H1 (cell line): ENCODE data around the gene RAD51B. TPM values are rescaled to one million over a fixed set of nuclear protein-coding genes. Genes with fewer than 3 reads are reported as not detected.

Experiments used
- CTCF ChIA-PET: fragments of 300-600 bp; sonication (Branson Sonifier 250); formaldehyde crosslinking; loops from one replicate; lab custom pipeline; 2021; ENCODE audit not compliant: partially characterized antibody; lab: Charles Lee
- POLR2A ChIA-PET: fragments of 300-600 bp; sonication (Branson Sonifier 250); formaldehyde crosslinking; loops from one replicate; lab custom pipeline; 2021; ENCODE audit warnings: inconsistent platforms; ENCODE audit not compliant: partially characterized antibody; lab: Charles Lee
- DNase-seq, 2 experiments: peaks; one replicate each; pipeline versions ENCODE4 v3.0.0 to v3.0.0-alpha.2; 2010 to 2022; ENCODE audit warnings: low spot score in 2 of 2, low read depth in 1 of 2, mixed read lengths in 1 of 2
- FAIRE-seq: peaks from 2 replicates; lab custom pipeline; 2011; peaks lifted over from hg19 to GRCh38; lab: Jason Lieb, UNC
- H2AFZ ChIP-seq: 2 replicates; pipeline ENCODE4 v1.8.1; 2012; ENCODE audit warnings: low read length, inconsistent platforms
- H2AK5ac ChIP-seq: 2 replicates; pipeline ENCODE4 v1.6.1; 2013; ENCODE audit warnings: low read depth, low read length
- H2BK120ac ChIP-seq: replicated peaks from 2 replicates; pipeline ENCODE3; 2013; ENCODE audit warnings: low read depth, low read length, inconsistent platforms
- H2BK12ac ChIP-seq: 2 replicates; pipeline ENCODE4 v1.6.1; 2013; ENCODE audit warnings: low read depth, low read length
- H2BK15ac ChIP-seq: 2 replicates; pipeline ENCODE4 v1.6.1; 2013; ENCODE audit warnings: low read length
- H2BK20ac ChIP-seq: 2 replicates; pipeline ENCODE4 v1.6.1; 2013; ENCODE audit warnings: low read length
- H2BK5ac ChIP-seq: 2 replicates; pipeline ENCODE4 v1.6.1; 2013; ENCODE audit warnings: low read depth, low read length
- H3K14ac ChIP-seq: 2 replicates; pipeline ENCODE4 v1.6.1; 2013; ENCODE audit warnings: inconsistent platforms; ENCODE audit not compliant: insufficient read length
- H3K18ac ChIP-seq: 2 replicates; pipeline ENCODE4 v1.6.1; 2013; ENCODE audit warnings: low read length; ENCODE audit errors: extremely low read depth
- H3K23ac ChIP-seq: 2 replicates; pipeline ENCODE4 v1.6.1; 2013; ENCODE audit warnings: inconsistent platforms; ENCODE audit not compliant: insufficient read length
- H3K23me2 ChIP-seq: 2 replicates; pipeline ENCODE4 v1.6.1; 2013; ENCODE audit warnings: low read depth, low read length
- H3K27ac ChIP-seq: 2 replicates; pipeline ENCODE4 v1.6.1; 2011; ENCODE audit warnings: low read depth, low read length, inconsistent platforms
- H3K27me3 ChIP-seq, 4 experiments: replicated peaks in 1 of 4; 1 replicate in 1 of 4; 2 replicates in 3 of 4; pipeline versions ENCODE4 v1.6.1 to v1.8.1; 2011 to 2013; ENCODE audit warnings: low read length in 3 of 4, mild to moderate bottlenecking in 3 of 4, inconsistent platforms in 2 of 4, mixed read lengths in 2 of 4, moderate library complexity in 1 of 4; ENCODE audit not compliant: control insufficient read depth in 3 of 4, insufficient read depth in 3 of 4; ENCODE audit errors: extremely low read depth in 1 of 4
- H3K36me3 ChIP-seq, 4 experiments: 2 replicates each; pipeline versions ENCODE4 v1.6.1 to v1.8.1; 2011 to 2013; ENCODE audit warnings: mild to moderate bottlenecking in 4 of 4, low read length in 3 of 4, moderate library complexity in 2 of 4, control low read depth in 1 of 4, inconsistent platforms in 1 of 4; ENCODE audit not compliant: insufficient read depth in 4 of 4, control insufficient read depth in 2 of 4
- H3K4ac ChIP-seq: replicated peaks from 2 replicates; pipeline ENCODE3; 2013; ENCODE audit warnings: low read length, low read depth, mixed read lengths, inconsistent platforms; ENCODE audit not compliant: insufficient read length
- H3K4me1 ChIP-seq, 4 experiments: replicated peaks in 1 of 4; 1 replicate in 1 of 4; 2 replicates in 3 of 4; pipeline versions ENCODE4 v1.6.1 to v1.8.1; 2011 to 2013; ENCODE audit warnings: low read length in 3 of 4, inconsistent platforms in 2 of 4, mixed read lengths in 1 of 4; ENCODE audit not compliant: insufficient read depth in 4 of 4, control insufficient read depth in 3 of 4
- H3K4me2 ChIP-seq, 2 experiments: 2 replicates each; pipeline versions ENCODE4 v1.6.1 to v1.8.1; 2011 to 2013; ENCODE audit warnings: low read depth in 2 of 2, low read length in 2 of 2, control low read depth in 1 of 2, inconsistent platforms in 1 of 2, mild to moderate bottlenecking in 1 of 2; ENCODE audit not compliant: insufficient read depth in 1 of 2
- H3K4me3 ChIP-seq, 4 experiments: fragments of 200-600, 300-600 bp in 1 of 4; sonication (generic), shearing (Covaris generic), sonication (Bioruptor Twin) in 1 of 4; 2 replicates each; pipeline versions ENCODE4 v1.5.1 to v1.8.1; 2011 to 2016; ENCODE audit warnings: low read length in 4 of 4, low read depth in 3 of 4, control low read depth in 2 of 4, inconsistent platforms in 2 of 4, mild to moderate bottlenecking in 2 of 4, mixed read lengths in 1 of 4, moderate library complexity in 1 of 4; ENCODE audit not compliant: insufficient read depth in 2 of 4; ENCODE audit errors: extremely low read depth in 1 of 4
- H3K56ac ChIP-seq: replicated peaks from 2 replicates; pipeline ENCODE3; 2013; ENCODE audit warnings: low read depth, mild to moderate bottlenecking, mixed read lengths, low read length, inconsistent platforms; ENCODE audit not compliant: insufficient read length
- H3K79me1 ChIP-seq: 2 replicates; pipeline ENCODE4 v1.6.1; 2013; ENCODE audit warnings: low read depth, low read length, control low read depth
- H3K79me2 ChIP-seq, 2 experiments: 2 replicates each; pipeline versions ENCODE4 v1.6.1 to v1.8.1; 2012 to 2013; ENCODE audit warnings: low read length in 2 of 2, mild to moderate bottlenecking in 2 of 2, inconsistent platforms in 1 of 2; ENCODE audit not compliant: insufficient read depth in 2 of 2, control insufficient read depth in 1 of 2
- H3K9ac ChIP-seq, 4 experiments: replicated peaks in 1 of 4; 1 replicate in 1 of 4; 2 replicates in 3 of 4; pipeline versions ENCODE4 v1.6.1 to v1.8.1; 2011 to 2013; ENCODE audit warnings: low read depth in 3 of 4, low read length in 3 of 4, control low read depth in 2 of 4, mild to moderate bottlenecking in 2 of 4, moderate library complexity in 2 of 4, inconsistent platforms in 1 of 4; ENCODE audit errors: extremely low read depth in 1 of 4
- H3K9me3 ChIP-seq, 2 experiments: 2 replicates each; pipeline versions ENCODE4 v1.6.1 to v1.8.1; 2012 to 2013; ENCODE audit warnings: mild to moderate bottlenecking in 2 of 2, moderate library complexity in 2 of 2, control low read depth in 1 of 2, inconsistent platforms in 1 of 2, low read depth in 1 of 2, low read length in 1 of 2, mixed read lengths in 1 of 2; ENCODE audit not compliant: insufficient read depth in 2 of 2
- H4K20me1 ChIP-seq, 2 experiments: replicated peaks in 1 of 2; 2 replicates each; pipeline versions ENCODE3 to v1.8.1; 2011 to 2013; ENCODE audit warnings: inconsistent platforms in 2 of 2, low read length in 2 of 2, mild to moderate bottlenecking in 1 of 2; ENCODE audit not compliant: insufficient read depth in 2 of 2, control insufficient read depth in 1 of 2
- H4K5ac ChIP-seq: 2 replicates; pipeline ENCODE4 v1.6.1; 2013; ENCODE audit warnings: low read length, low read depth, mixed read lengths, inconsistent platforms; ENCODE audit not compliant: insufficient read length
- H4K8ac ChIP-seq: 2 replicates; pipeline ENCODE4 v1.8.0; 2013; ENCODE audit warnings: mild to moderate bottlenecking, moderate library complexity, low read length, inconsistent platforms; ENCODE audit not compliant: insufficient read depth; ENCODE audit errors: extremely low read depth
- H4K91ac ChIP-seq: replicated peaks from 2 replicates; pipeline ENCODE3; 2013; ENCODE audit warnings: low read length, mixed read lengths, inconsistent platforms; ENCODE audit not compliant: insufficient read length
- CTCF ChIP-seq, 3 experiments: IDR thresholded peaks; 1 replicate in 2 of 3; 2 replicates in 1 of 3; pipeline versions ENCODE4 v1.5.1 to v1.6.1; 2011; ENCODE audit warnings: low read length in 3 of 3, mild to moderate bottlenecking in 3 of 3, inconsistent platforms in 2 of 3, low read depth in 1 of 3, moderate library complexity in 1 of 3; ENCODE audit not compliant: insufficient read depth in 1 of 3; ENCODE audit errors: control extremely low read depth in 1 of 3
- MAX ChIP-seq: IDR thresholded peaks from 2 replicates; pipeline ENCODE4 v1.6.1; 2012; ENCODE audit warnings: inconsistent platforms
- POU5F1 ChIP-seq: IDR thresholded peaks from 2 replicates; pipeline ENCODE4 v1.6.1; 2011; ENCODE audit warnings: low read depth, mild to moderate bottlenecking, low read length, moderate library complexity
- WGBS, 2 experiments: shearing (Covaris generic) in 1 of 2; methylation state at CpG; one replicate each; pipeline versions ENCODE4 v1.1.6 to v1.1.7; 2013 to 2015; ENCODE audit warnings: low lambda C conversion rate in 2 of 2, mixed read lengths in 2 of 2, inconsistent platforms in 1 of 2, low coverage in 1 of 2, missing lambda C conversion rate in 1 of 2; ENCODE audit not compliant: insufficient replicate concordance in 2 of 2, insufficient coverage in 1 of 2, insufficient read length in 1 of 2; ENCODE audit errors: extremely low coverage in 1 of 2, missing lambda C conversion rate in 1 of 2; 5-methylcytosine and 5-hydroxymethylcytosine counted together
- polyA plus RNA-seq, 7 experiments: library from polyadenylated mRNA; depleted of rRNA in 3 of 7; stranded (reverse) in 5 of 7; unstranded in 2 of 7; fragments of >200 nt in 5 of 7; fragments of 200-250 nt in 2 of 7; gene quantifications; 1 replicate in 5 of 7; 2 replicates in 1 of 7; 4 replicates in 1 of 7; pipeline versions ENCODE4 v1.2.1 to v1.2.3, GENCODE V29; 2011 to 2013; ENCODE audit warnings: missing spikeins in 2 of 7, mixed read lengths in 2 of 7
- total RNA-seq: library from RNA; stranded (reverse); fragmentation: NEBNext Ultra II Directional; extraction: Animal tissue kit (Norgen Biotek cat#: 25700); gene quantifications from 2 replicates; pipeline ENCODE4 v1.2.1, GENCODE V29; 2021

RAD51B gene
- total and polyA plus RNA-seq, 2 of the 8 experiments (the other 6 are each of a cell fraction or from before 2014, with no cell fraction given), result 3.9 to 14.9 TPM

DNA sequence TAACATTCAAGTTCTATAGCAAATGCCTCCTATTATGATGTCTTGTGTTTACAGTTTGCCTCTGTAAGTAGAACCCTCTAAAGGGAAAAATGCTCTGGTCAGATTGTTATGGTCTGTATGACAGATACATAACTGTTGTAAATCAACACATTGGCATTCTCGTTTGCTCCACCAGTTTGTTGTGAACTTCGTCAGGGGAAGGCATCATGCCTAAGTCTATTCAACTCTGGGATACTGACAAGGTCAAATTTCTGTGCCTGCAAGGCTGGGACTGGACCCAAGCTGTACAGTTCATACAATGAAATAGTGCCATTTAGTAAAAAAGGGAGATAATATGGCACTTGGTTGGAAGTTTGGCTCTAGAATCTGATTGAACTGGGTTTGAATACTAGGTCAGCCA is 392.3 kb downstream of the RAD51B start:
- 88% methylated on average over 2 of the region's 2 CpGs; no CpG with 5 or more reads in 1 of the 2 experiments for WGBS, 2 experiments

More for the DNA sequence above, 392.3 kb downstream of the RAD51B start:
- H3K9ac ChIP-seq, result no peak overlapping the region
- FAIRE-seq (no peak), DNase-seq (no peak)
- no peak overlapping the region for H2BK15ac ChIP-seq
- no peak overlapping the region for H3K4me2 ChIP-seq
- POLR2A ChIA-PET, result no interaction called here
- no peak overlapping the region for H3K14ac ChIP-seq
- no peak for TF ChIP-seq MAX
- TF ChIP-seq POU5F1, result no peak
- TF ChIP-seq CTCF (IDR thresholded peaks at IDR 0.05; ENCODE audit: control extremely low read depth in 1 of 3, insufficient read depth in 1 of 3, low read depth in 1 of 3, low read length in 3 of 3), result no peak
- no peak overlapping the region for H2AFZ ChIP-seq
- H4K20me1 ChIP-seq, result no peaks in the 10 kb centered on the region
- H3K18ac ChIP-seq, result no peak overlapping the region
- H3K36me3 ChIP-seq, result no peaks in the 10 kb centered on the region
- H3K4me1 ChIP-seq, result peaks cover 0 to 6% (median under 1%) of the 10 kb centered on the region in 4 experiments; a peak in 2 of 7 replicates
- H3K23ac ChIP-seq, result no peak overlapping the region
- H3K27me3 ChIP-seq, result no peaks in the 10 kb centered on the region
- H3K56ac ChIP-seq, result no peak overlapping the region
- no peak overlapping the region for H4K8ac ChIP-seq
- H3K4me3 ChIP-seq, result no peak overlapping the region
- no peak overlapping the region for H2AK5ac ChIP-seq
- H4K91ac ChIP-seq, result no peak overlapping the region
- H2BK5ac ChIP-seq, result no peak overlapping the region
- H2BK120ac ChIP-seq, result no peak overlapping the region
- H4K5ac ChIP-seq, result no peak overlapping the region
- H2BK20ac ChIP-seq, result no peak overlapping the region
- H3K9me3 ChIP-seq, result no peaks in the 10 kb centered on the region
- no peak overlapping the region for H2BK12ac ChIP-seq
- CTCF ChIA-PET, result no interaction called here
- H3K4ac ChIP-seq, result no peak overlapping the region
- no peaks in the 10 kb centered on the region for H3K79me2 ChIP-seq
- H3K79me1 ChIP-seq, result no peaks in the 10 kb centered on the region
- H3K23me2 ChIP-seq, result no peaks in the 10 kb centered on the region
- H3K27ac ChIP-seq, result no peak overlapping the region
